GM12878 (cell line): ENCODE data around the gene SMIM20. TPM values are rescaled to one million over a fixed set of nuclear protein-coding genes. Genes with fewer than 3 reads are reported as not detected.

Experiments
- ATAC-seq: fragments of 200-7000 bp; cut with Tn5 transposase; 3 replicates; pipeline ENCODE4 v1.9.1; 2020; ENCODE audit warnings: mild to moderate bottlenecking, moderate library complexity
- BruUV-seq: library from RNA; stranded (reverse); fragments of 400-500 nt; replicated peaks from 2 replicates; lab custom pipeline; 2021; lab: Mats Ljungman, UMichigan
- CTCF ChIA-PET: fragments of 300-600 bp; sonication (Branson Sonifier 250); formaldehyde crosslinking; extraction: SDS; loops from one replicate; lab custom pipeline; 2021; ENCODE audit warnings: inconsistent platforms; lab: Yijun Ruan, JAX
- POLR2A ChIA-PET: fragments of 350-600 bp; formaldehyde crosslinking; extraction: SDS; loops from one replicate; lab custom pipeline; 2021; ENCODE audit warnings: inconsistent platforms; lab: Charles Lee
- RAD21 ChIA-PET: fragments of 300-600 bp; sonication (Branson Sonifier 250); formaldehyde crosslinking; loops from one replicate; lab custom pipeline; 2023; ENCODE audit warnings: antibody characterized with exemption; ENCODE audit not compliant: unreplicated experiment; lab: Charles Lee
- SMC1A ChIA-PET: fragments of 300-600 bp; sonication (Branson Sonifier 250); formaldehyde crosslinking; loops from one replicate; lab custom pipeline; 2023; ENCODE audit not compliant: unreplicated experiment, uncharacterized antibody; lab: Charles Lee
- DNase-seq: peaks from one replicate; pipeline ENCODE4 v3.0.0-alpha.2; 2011; ENCODE audit warnings: low read depth, low spot score
- FAIRE-seq: peaks from 3 replicates; lab custom pipeline; 2011; peaks lifted over from hg19 to GRCh38; lab: Jason Lieb, UNC
- H2AFZ ChIP-seq: 2 replicates; pipeline ENCODE4 v1.6.0; 2011; ENCODE audit warnings: low read depth, low read length, control low read depth; ENCODE audit not compliant: control insufficient read depth
- H3K27ac ChIP-seq: 2 replicates; pipeline ENCODE4 v1.5.1; 2011; ENCODE audit warnings: control low read depth; ENCODE audit not compliant: control insufficient read depth, insufficient read depth
- H3K27me3 ChIP-seq, 2 experiments: replicated peaks in 1 of 2; 2 replicates each; pipeline versions ENCODE4 v1.6.0 to v1.6.1; 2011; ENCODE audit warnings: low read length in 1 of 2; ENCODE audit not compliant: control insufficient read depth in 2 of 2, insufficient read depth in 2 of 2
- H3K36me3 ChIP-seq, 2 experiments: 2 replicates each; pipeline ENCODE4 v1.5.1; 2011; ENCODE audit warnings: low read length in 1 of 2; ENCODE audit not compliant: control insufficient read depth in 2 of 2, insufficient read depth in 2 of 2
- H3K4me1 ChIP-seq: 2 replicates; pipeline ENCODE4 v1.6.1; 2011; ENCODE audit warnings: mild to moderate bottlenecking, low read length, moderate library complexity, mixed read lengths; ENCODE audit not compliant: control insufficient read depth, insufficient read depth
- H3K4me2 ChIP-seq: 2 replicates; pipeline ENCODE4 v1.6.0; 2011; ENCODE audit warnings: control low read depth; ENCODE audit not compliant: control insufficient read depth, insufficient read depth
- H3K4me3 ChIP-seq: fragments of 200-600 bp; sonication (generic); 2 replicates; pipeline ENCODE4 v1.5.1; 2016
- H3K79me2 ChIP-seq: 2 replicates; pipeline ENCODE4 v1.6.0; 2011; ENCODE audit warnings: low read length; ENCODE audit not compliant: control insufficient read depth, insufficient read depth
- H3K9ac ChIP-seq: 2 replicates; pipeline ENCODE4 v1.8.0; 2011; ENCODE audit warnings: low read length, control low read depth, mixed read lengths; ENCODE audit not compliant: control insufficient read depth, insufficient read depth
- H3K9me3 ChIP-seq: replicated peaks from 3 replicates; pipeline ENCODE4 v1.5.1; 2011; ENCODE audit warnings: mild to moderate bottlenecking, low read length; ENCODE audit not compliant: control insufficient read depth, insufficient read depth
- H4K20me1 ChIP-seq: 2 replicates; pipeline ENCODE4 v1.6.0; 2011; ENCODE audit not compliant: control insufficient read depth, insufficient read depth
- CBX5 ChIP-seq: sonication (generic); IDR thresholded peaks from 2 replicates; pipeline ENCODE4 v1.6.1; 2016; ENCODE audit warnings: low read depth, moderate library complexity, mild to moderate bottlenecking, inconsistent platforms
- GABPA ChIP-seq: IDR thresholded peaks from 2 replicates; pipeline ENCODE4 v1.6.1; 2014; ENCODE audit warnings: antibody characterized with exemption, low read depth, mild to moderate bottlenecking, inconsistent platforms
- KLF5 ChIP-seq: fragments of 450-650 bp; IDR thresholded peaks from 2 replicates; pipeline ENCODE4 v1.6.1; 2014; ENCODE audit warnings: mild to moderate bottlenecking; ENCODE audit not compliant: partially characterized antibody
- MAX ChIP-seq: IDR thresholded peaks from 2 replicates; pipeline ENCODE4 v1.6.1; 2012; ENCODE audit warnings: low read depth, low read length, improper control_type of control experiment
- MEF2B ChIP-seq: fragments of 450-650 bp; IDR thresholded peaks from 2 replicates; pipeline ENCODE4 v1.6.1; 2018; ENCODE audit warnings: mild to moderate bottlenecking, moderate library complexity; ENCODE audit not compliant: partially characterized antibody, poor library complexity, severe bottlenecking
- NFIC ChIP-seq: IDR thresholded peaks from 2 replicates; pipeline ENCODE4 v1.6.1; 2012; ENCODE audit warnings: low read depth, mild to moderate bottlenecking, inconsistent platforms, low read length, moderate library complexity
- POLR2A ChIP-seq: IDR thresholded peaks from 2 replicates; pipeline ENCODE4 v1.6.1; 2011; ENCODE audit warnings: low read depth, mild to moderate bottlenecking, low read length
- POLR2AphosphoS2 ChIP-seq: IDR thresholded peaks from 2 replicates; pipeline ENCODE4 v1.6.1; 2011; ENCODE audit warnings: low read depth, mild to moderate bottlenecking, low read length, improper control_type of control experiment, moderate library complexity
- RFX5 ChIP-seq: IDR thresholded peaks from 2 replicates; pipeline ENCODE4 v1.6.1; 2011; ENCODE audit warnings: low read depth, low read length, improper control_type of control experiment
- SMAD5 ChIP-seq: IDR thresholded peaks from 2 replicates; pipeline ENCODE4 v1.6.1; 2016; ENCODE audit warnings: antibody characterized with exemption, low read depth
- TBL1XR1 ChIP-seq: IDR thresholded peaks from 2 replicates; pipeline ENCODE4 v1.6.1; 2012; ENCODE audit warnings: low read depth, low read length, improper control_type of control experiment
- USF1 ChIP-seq: IDR thresholded peaks from 2 replicates; pipeline ENCODE4 v1.6.1; 2011; ENCODE audit warnings: borderline replicate concordance, low read depth, mild to moderate bottlenecking, moderate library complexity, mixed read lengths, low read length; ENCODE audit not compliant: insufficient read depth; ENCODE audit errors: extremely low read length
- ZBTB4 ChIP-seq: fragments of 450-650 bp; formaldehyde crosslinking; IDR thresholded peaks from 2 replicates; pipeline ENCODE4 v1.4.0; 2022; ENCODE audit warnings: mild to moderate bottlenecking, moderate library complexity
- WGBS: methylation state at CpG from one replicate; pipeline ENCODE4 v1.1.6; 2016; ENCODE audit warnings: low lambda C conversion rate; ENCODE audit not compliant: insufficient replicate concordance, insufficient coverage; ENCODE audit errors: missing lambda C conversion rate; 5-methylcytosine and 5-hydroxymethylcytosine counted together
- in situ Hi-C: fragments of 300-500 bp; cut with MboI; formaldehyde crosslinking; loops from 9 replicates; pipeline ENCODE4 v1.14.3; 2018; ENCODE audit warnings: mixed read lengths
- intact Hi-C: fragments of 100-400 bp; cut with micrococcal nuclease; formaldehyde crosslinking; loops from one replicate; pipeline ENCODE4 v1.14.2; 2022; ENCODE audit not compliant: unreplicated experiment
- polyA plus RNA-seq, 11 experiments: library from polyadenylated mRNA; depleted of rRNA in 4 of 11; unstranded in 6 of 11; stranded (reverse) in 5 of 11; fragments of >200 nt; fragmentation: Nextera tagmentation in 4 of 11; fragmentation: Illumina TruSeq in 1 of 11; extraction: Ambion mirVana in 4 of 11; extraction: Trizol in 1 of 11; gene quantifications; 1 replicate in 1 of 11; 2 replicates in 10 of 11; pipeline versions ENCODE4 v1.2.1 to v1.2.3, GENCODE V29; 2011 to 2016; ENCODE audit warnings: inconsistent platforms in 2 of 11, missing spikeins in 2 of 11, low read depth in 1 of 11
- total RNA-seq, 4 experiments: library from RNA; depleted of rRNA in 3 of 4; stranded (reverse); fragments of >200 nt in 3 of 4; fragmentation: Illumina TruSeq in 1 of 4; extraction: Trizol in 1 of 4; gene quantifications; 2 replicates each; pipeline versions ENCODE4 v1.2.1 to v1.2.3, GENCODE V29; 2013 to 2021
- TF ChIP-seq, protein P1 (sequence below): fragments of 450-650 bp; IDR thresholded peaks from 2 replicates; pipeline ENCODE4 v1.6.1; 2017; ENCODE audit warnings: low read depth, mild to moderate bottlenecking, moderate library complexity
- TF ChIP-seq, protein P2 (sequence below): fragments of 450-650 bp; IDR thresholded peaks from 2 replicates; pipeline ENCODE4 v1.6.1; 2017; ENCODE audit warnings: mild to moderate bottlenecking, low read depth, inconsistent platforms; ENCODE audit not compliant: poor library complexity, severe bottlenecking

SMIM20 gene
- total and polyA plus RNA-seq, 10 of the 15 experiments (the other 5 are each of a cell fraction or from before 2014, with no cell fraction given): 17.3 to 38.0 (median 28.8) TPM

GRCh38 chr4:25889589-25890503 lies 24.2 kb upstream of the SMIM20 start:
- intact Hi-C loops: no loop called here
- H3K79me2 ChIP-seq: no peaks in the 10 kb centered on the region
- ChIA-PET SMC1A (interaction anchor here (0.8 to 1.6 kb wide), 3 partner anchors 13 to 20 kb away, joined by 3 to 4 read pairs (median 3); no protein-coding TSS in a partner anchor), CTCF (no interaction called here), RAD21 (no interaction called here), POLR2A (no interaction called here)
- no peaks in the 10 kb centered on the region for H3K9me3 ChIP-seq
- in situ Hi-C loops: no loop called here
- no peak overlapping the region for H3K9ac ChIP-seq
- DNase-seq: no peak
- no peaks in the 10 kb centered on the region for H4K20me1 ChIP-seq
- H3K36me3 ChIP-seq: no peaks in the 10 kb centered on the region
- no peak overlapping the region for H2AFZ ChIP-seq
- H3K4me3 ChIP-seq: no peak overlapping the region
- H3K4me1 ChIP-seq: no peaks in the 10 kb centered on the region
- no peak overlapping the region for H3K4me2 ChIP-seq
- BruUV-seq: no TSS peak
- no peak for ATAC-seq
- 51% methylated on average over 14 of the region's 14 CpGs for WGBS
- FAIRE-seq: no peak
- H3K27ac ChIP-seq: no peak overlapping the region
- no peaks in the 10 kb centered on the region for H3K27me3 ChIP-seq
- no peak for TF ChIP-seq MEF2B
- TF ChIP-seq, protein P1, sequence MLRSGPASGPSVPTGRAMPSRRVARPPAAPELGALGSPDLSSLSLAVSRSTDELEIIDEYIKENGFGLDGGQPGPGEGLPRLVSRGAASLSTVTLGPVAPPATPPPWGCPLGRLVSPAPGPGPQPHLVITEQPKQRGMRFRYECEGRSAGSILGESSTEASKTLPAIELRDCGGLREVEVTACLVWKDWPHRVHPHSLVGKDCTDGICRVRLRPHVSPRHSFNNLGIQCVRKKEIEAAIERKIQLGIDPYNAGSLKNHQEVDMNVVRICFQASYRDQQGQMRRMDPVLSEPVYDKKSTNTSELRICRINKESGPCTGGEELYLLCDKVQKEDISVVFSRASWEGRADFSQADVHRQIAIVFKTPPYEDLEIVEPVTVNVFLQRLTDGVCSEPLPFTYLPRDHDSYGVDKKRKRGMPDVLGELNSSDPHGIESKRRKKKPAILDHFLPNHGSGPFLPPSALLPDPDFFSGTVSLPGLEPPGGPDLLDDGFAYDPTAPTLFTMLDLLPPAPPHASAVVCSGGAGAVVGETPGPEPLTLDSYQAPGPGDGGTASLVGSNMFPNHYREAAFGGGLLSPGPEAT: no peak
- TF ChIP-seq, protein P2, sequence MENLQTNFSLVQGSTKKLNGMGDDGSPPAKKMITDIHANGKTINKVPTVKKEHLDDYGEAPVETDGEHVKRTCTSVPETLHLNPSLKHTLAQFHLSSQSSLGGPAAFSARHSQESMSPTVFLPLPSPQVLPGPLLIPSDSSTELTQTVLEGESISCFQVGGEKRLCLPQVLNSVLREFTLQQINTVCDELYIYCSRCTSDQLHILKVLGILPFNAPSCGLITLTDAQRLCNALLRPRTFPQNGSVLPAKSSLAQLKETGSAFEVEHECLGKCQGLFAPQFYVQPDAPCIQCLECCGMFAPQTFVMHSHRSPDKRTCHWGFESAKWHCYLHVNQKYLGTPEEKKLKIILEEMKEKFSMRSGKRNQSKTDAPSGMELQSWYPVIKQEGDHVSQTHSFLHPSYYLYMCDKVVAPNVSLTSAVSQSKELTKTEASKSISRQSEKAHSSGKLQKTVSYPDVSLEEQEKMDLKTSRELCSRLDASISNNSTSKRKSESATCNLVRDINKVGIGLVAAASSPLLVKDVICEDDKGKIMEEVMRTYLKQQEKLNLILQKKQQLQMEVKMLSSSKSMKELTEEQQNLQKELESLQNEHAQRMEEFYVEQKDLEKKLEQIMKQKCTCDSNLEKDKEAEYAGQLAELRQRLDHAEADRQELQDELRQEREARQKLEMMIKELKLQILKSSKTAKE: no peak
- TF ChIP-seq USF1: no peak
- TF ChIP-seq POLR2A: no peak
- no peak for TF ChIP-seq SMAD5
- TF ChIP-seq CBX5: no peak
- TF ChIP-seq MAX: no peak
- no peak for TF ChIP-seq NFIC
- TF ChIP-seq POLR2AphosphoS2: no peak
- TF ChIP-seq ZBTB4 (CRISPR knock-in tag): no peak
- TF ChIP-seq TBL1XR1: no peak
- no peak for TF ChIP-seq KLF5
- TF ChIP-seq GABPA: no peak
- no peak for TF ChIP-seq RFX5
